ENCODE results near the gene ELOB. TPM values are rescaled to one million over a fixed set of nuclear protein-coding genes. Genes with fewer than 3 reads are reported as not detected.

The ELOB gene
- total RNA-seq (349 TPM), polyA plus RNA-seq (287 TPM)
- long read RNA-seq, donor 1, transcript ELOB-203 (4 exons, 991 nt): minor isoform, 9 of 53 reads
- long read RNA-seq, donor 1, transcript ELOB-202 (3 exons, 997 nt): major isoform, 10 of 53 reads
- long read RNA-seq, donor 1, partial matches to known transcripts: 27 of 53 reads
- long read RNA-seq, donor 1, other reads (novel, unspliced or antisense): 7 of 53 reads
- long read RNA-seq, donor 2: 0 reads
- long read RNA-seq, donor 3, transcript ELOB-202 (3 exons, 997 nt): minor isoform, 201 of 518 reads
- long read RNA-seq, donor 3, transcript ELOB-203 (4 exons, 991 nt): major isoform, 288 of 518 reads
- long read RNA-seq, donor 3, partial matches to known transcripts: 24 of 518 reads
- long read RNA-seq, donor 3, other reads (novel, unspliced or antisense): 0 of 518 reads
- long read RNA-seq, donor 4, transcript ELOB-203 (4 exons, 991 nt): major isoform, 83 of 162 reads
- long read RNA-seq, donor 4, transcript ELOB-202 (3 exons, 997 nt): minor isoform, 70 of 162 reads
- long read RNA-seq, donor 4, partial matches to known transcripts: 5 of 162 reads
- long read RNA-seq, donor 4, other reads (novel, unspliced or antisense): 0 of 162 reads
- long read RNA-seq, donor 5, transcript ELOB-205 (3 exons, 331 nt): minor isoform, 5 of 664 reads
- long read RNA-seq, donor 5, transcript ELOB-202 (3 exons, 997 nt): minor isoform, 248 of 664 reads
- long read RNA-seq, donor 5, transcript ELOB-203 (4 exons, 991 nt): major isoform, 362 of 664 reads
- long read RNA-seq, donor 5, partial matches to known transcripts: 40 of 664 reads
- long read RNA-seq, donor 5, other reads (novel, unspliced or antisense): 7 of 664 reads
- long read RNA-seq, donor 6, transcript ELOB-202 (3 exons, 997 nt): major isoform, 104 of 209 reads
- long read RNA-seq, donor 6, transcript ELOB-203 (4 exons, 991 nt): minor isoform, 98 of 209 reads
- long read RNA-seq, donor 6, partial matches to known transcripts: 5 of 209 reads
- long read RNA-seq, donor 6, other reads (novel, unspliced or antisense): 0 of 209 reads
- long read RNA-seq, donor 7, transcript ELOB-203 (4 exons, 991 nt): major isoform, 144 of 271 reads
- long read RNA-seq, donor 7, transcript ELOB-202 (3 exons, 997 nt): minor isoform, 117 of 271 reads
- long read RNA-seq, donor 7, partial matches to known transcripts: 6 of 271 reads
- long read RNA-seq, donor 7, other reads (novel, unspliced or antisense): 0 of 271 reads
- long read RNA-seq, donor 8, transcript ELOB-203 (4 exons, 991 nt): major isoform, 54 of 97 reads
- long read RNA-seq, donor 8, transcript ELOB-202 (3 exons, 997 nt): minor isoform, 43 of 97 reads
- long read RNA-seq, donor 8, partial matches to known transcripts: 0 of 97 reads
- long read RNA-seq, donor 8, other reads (novel, unspliced or antisense): 0 of 97 reads
- long read RNA-seq, donor 9, transcript ELOB-203 (4 exons, 991 nt): major isoform, 127 of 209 reads
- long read RNA-seq, donor 9, transcript ELOB-205 (3 exons, 331 nt): minor isoform, 5 of 209 reads
- long read RNA-seq, donor 9, transcript ELOB-202 (3 exons, 997 nt): minor isoform, 76 of 209 reads
- long read RNA-seq, donor 9, partial matches to known transcripts: 0 of 209 reads
- long read RNA-seq, donor 9, other reads (novel, unspliced or antisense): 0 of 209 reads
- long read RNA-seq, donor 10, transcript ELOB-203 (4 exons, 991 nt): major isoform, 162 of 270 reads
- long read RNA-seq, donor 10, transcript ELOB-202 (3 exons, 997 nt): minor isoform, 104 of 270 reads
- long read RNA-seq, donor 10, partial matches to known transcripts: 0 of 270 reads
- long read RNA-seq, donor 10, other reads (novel, unspliced or antisense): 0 of 270 reads

DNA sequence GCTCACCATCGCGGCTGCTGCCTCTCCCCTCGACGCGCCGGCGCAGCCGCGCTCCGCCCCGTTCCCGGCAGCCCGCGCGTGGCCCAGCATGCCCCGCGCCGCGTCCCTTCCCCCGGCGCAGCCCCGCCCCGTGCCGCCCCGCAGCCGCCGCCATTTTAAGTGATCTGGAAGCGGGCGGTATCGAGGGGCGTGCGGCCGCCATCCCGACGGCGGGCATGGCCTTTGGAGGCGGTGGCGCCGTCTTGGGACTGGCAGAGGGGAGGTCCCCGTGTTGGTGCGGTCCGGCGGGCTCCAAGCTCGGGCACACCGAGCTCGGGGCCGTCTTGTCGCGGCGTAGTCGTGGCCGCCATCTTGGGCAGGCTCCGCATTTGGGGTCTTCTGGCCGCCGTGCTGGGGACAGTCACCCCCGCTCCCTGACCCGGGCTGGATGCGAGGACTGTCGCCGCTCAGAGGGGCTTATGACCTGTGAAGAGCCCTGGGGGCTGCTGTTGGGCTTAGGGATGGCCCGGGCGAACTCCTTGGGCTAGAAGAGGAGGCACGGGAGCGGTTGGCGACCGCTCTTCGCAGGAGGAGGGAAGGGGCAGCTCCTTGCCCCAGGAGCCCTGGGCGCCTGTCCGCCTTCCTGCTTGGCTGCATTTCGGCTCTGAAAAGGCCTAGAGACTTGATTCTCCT, at the start of gene ELOB:
TSS of gene ELOB (minus strand) at position 50 of the 672 bp plus-strand sequence. CDS start at position 9, 41 bp downstream.
- Histone ChIP-seq H3K36me3 (ENCODE audit: control insufficient read depth in 2 of 2, insufficient read depth in 2 of 2, low read length in 1 of 2) (peaks cover 20 to 28% of the 10 kb centered on the region in 2 donors), H3K4me1 (ENCODE audit: control insufficient read depth in 2 of 2, insufficient read depth in 2 of 2, low read length in 2 of 2) (peaks cover 19 to 25% of the 10 kb centered on the region in 2 donors)
- peak; percentile 54 to 95 (median 83) for DNase-seq (ENCODE audit: low read depth in 6 of 9, low spot score in 9 of 9)

DNA sequence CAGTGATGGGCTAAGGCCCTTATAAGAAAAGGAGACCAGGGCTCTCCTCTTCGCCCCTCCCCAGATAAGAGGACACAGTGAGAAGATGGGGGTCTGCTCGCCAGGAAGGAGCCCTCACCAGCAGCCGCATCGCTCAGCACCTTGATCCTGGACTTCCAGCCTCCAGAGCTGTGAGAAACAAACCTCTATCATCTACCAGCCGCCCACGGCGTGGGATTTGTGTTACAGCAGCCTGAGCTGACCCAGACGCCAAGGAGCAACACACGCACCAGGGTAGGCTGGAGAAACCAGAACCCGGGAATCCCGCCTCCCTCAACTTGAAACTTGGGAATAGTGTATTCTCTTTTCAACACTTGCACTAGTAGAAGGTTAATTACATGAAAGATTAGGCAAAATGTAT, 48.8 kb upstream of the ELOB start:
- Histone ChIP-seq H3K36me3 (ENCODE audit: control insufficient read depth in 2 of 2, insufficient read depth in 2 of 2, low read length in 1 of 2) (no peaks in the 10 kb centered on the region), H3K4me1 (ENCODE audit: control insufficient read depth in 2 of 2, insufficient read depth in 2 of 2, low read length in 2 of 2) (peaks cover 0 to 5% of the 10 kb centered on the region in 2 donors), H3K27me3 (ENCODE audit: control insufficient read depth in 2 of 2, insufficient read depth in 1 of 2, low read length in 1 of 2) (peaks cover 0 to 13% of the 10 kb centered on the region in 2 donors), H3K4me3 (ENCODE audit: low read length in 2 of 2) (no peak overlapping the region), H3K27ac (ENCODE audit: low read depth in 1 of 2, low read length in 1 of 2) (no peak overlapping the region), H3K9me3 (ENCODE audit: control insufficient read depth in 2 of 2, insufficient read depth in 1 of 2, low read length in 1 of 2) (no peaks in the 10 kb centered on the region)
- DNase-seq (ENCODE audit: low read depth in 6 of 9, low spot score in 9 of 9): no peak
- 96% methylated on average over 11 of the region's 11 CpGs for WGBS

More for the DNA sequence above, at the start of gene ELOB:
- no peaks in the 10 kb centered on the region for H3K27me3 ChIP-seq (ENCODE audit: control insufficient read depth in 2 of 2, insufficient read depth in 1 of 2, low read length in 1 of 2)
- whole genome bisulfite sequencing: under 1% methylated on average over 70 of the region's 70 CpGs
- H3K4me3 ChIP-seq (ENCODE audit: low read length in 2 of 2): peak within 1 kb of the TSS; percentile 60 to 98
- H3K9me3 ChIP-seq (ENCODE audit: control insufficient read depth in 2 of 2, insufficient read depth in 1 of 2, low read length in 1 of 2): peaks cover 0 to 13% of the 10 kb centered on the region in 2 donors
- peak within 1 kb of the TSS; percentile 95 to 99 for H3K27ac ChIP-seq (ENCODE audit: low read depth in 1 of 2, low read length in 1 of 2)

- Histone ChIP-seq H3K27me3 (ENCODE audit: control insufficient read depth in 2 of 2, insufficient read depth in 1 of 2, low read length in 1 of 2) (peaks cover 0 to 13% of the 10 kb centered on the region in 2 donors), H3K9me3 (ENCODE audit: control insufficient read depth in 2 of 2, insufficient read depth in 1 of 2, low read length in 1 of 2) (no peaks in the 10 kb centered on the region)
- DNase-seq (ENCODE audit: low read depth in 6 of 9, low spot score in 9 of 9): no peak
Observed at GRCh38 chr16:2825049-2825742, 48.1 kb upstream of the ELOB start.

GRCh38 chr16:2824626-2825025, 47.5 kb upstream of the ELOB start:
- H3K27ac ChIP-seq (ENCODE audit: low read depth in 1 of 2, low read length in 1 of 2): no peak overlapping the region
- H3K27me3 ChIP-seq (ENCODE audit: control insufficient read depth in 2 of 2, insufficient read depth in 1 of 2, low read length in 1 of 2): peaks cover 0 to 13% of the 10 kb centered on the region in 2 donors
- DNase-seq (ENCODE audit: low read depth in 6 of 9, low spot score in 9 of 9): no peak
- no peak overlapping the region for H3K4me3 ChIP-seq (ENCODE audit: low read length in 2 of 2)
- H3K36me3 ChIP-seq (ENCODE audit: control insufficient read depth in 2 of 2, insufficient read depth in 2 of 2, low read length in 1 of 2): no peaks in the 10 kb centered on the region
- WGBS: 93% methylated on average over 10 of the region's 10 CpGs
- no peaks in the 10 kb centered on the region for H3K4me1 ChIP-seq (ENCODE audit: control insufficient read depth in 2 of 2, insufficient read depth in 2 of 2, low read length in 2 of 2)
- H3K9me3 ChIP-seq (ENCODE audit: control insufficient read depth in 2 of 2, insufficient read depth in 1 of 2, low read length in 1 of 2): no peaks in the 10 kb centered on the region

More at GRCh38 chr16:2825049-2825742, 48.1 kb upstream of the ELOB start:
- Histone ChIP-seq H3K4me3 (ENCODE audit: low read length in 2 of 2) (no peak overlapping the region), H3K36me3 (ENCODE audit: control insufficient read depth in 2 of 2, insufficient read depth in 2 of 2, low read length in 1 of 2) (no peaks in the 10 kb centered on the region), H3K27ac (ENCODE audit: low read depth in 1 of 2, low read length in 1 of 2) (no peak overlapping the region), H3K4me1 (ENCODE audit: control insufficient read depth in 2 of 2, insufficient read depth in 2 of 2, low read length in 2 of 2) (peaks cover 0 to 5% of the 10 kb centered on the region in 2 donors)
- 87% methylated on average over 26 of the region's 26 CpGs for WGBS

GRCh38 chr16:2822496-2822895, 45.4 kb upstream of the ELOB start:
- no peak overlapping the region for H3K4me3 ChIP-seq (ENCODE audit: low read length in 2 of 2)
- peaks cover 3 to 15% of the 10 kb centered on the region in 2 donors for H3K27me3 ChIP-seq (ENCODE audit: control insufficient read depth in 2 of 2, insufficient read depth in 1 of 2, low read length in 1 of 2)
- no peaks in the 10 kb centered on the region for H3K4me1 ChIP-seq (ENCODE audit: control insufficient read depth in 2 of 2, insufficient read depth in 2 of 2, low read length in 2 of 2)
- 82% methylated on average over 4 of the region's 4 CpGs for WGBS
- no peaks in the 10 kb centered on the region for H3K9me3 ChIP-seq (ENCODE audit: control insufficient read depth in 2 of 2, insufficient read depth in 1 of 2, low read length in 1 of 2)
- DNase-seq (ENCODE audit: low read depth in 6 of 9, low spot score in 9 of 9): no peak
- H3K36me3 ChIP-seq (ENCODE audit: control insufficient read depth in 2 of 2, insufficient read depth in 2 of 2, low read length in 1 of 2): no peaks in the 10 kb centered on the region
- no peak overlapping the region for H3K27ac ChIP-seq (ENCODE audit: low read depth in 1 of 2, low read length in 1 of 2)

- DNase-seq (ENCODE audit: low read depth in 6 of 9, low spot score in 9 of 9): no peak
- H3K9me3 ChIP-seq (ENCODE audit: control insufficient read depth in 2 of 2, insufficient read depth in 1 of 2, low read length in 1 of 2): no peaks in the 10 kb centered on the region
- 81% methylated on average over 8 of the region's 8 CpGs for WGBS
- no peak overlapping the region for H3K27ac ChIP-seq (ENCODE audit: low read depth in 1 of 2, low read length in 1 of 2)
- no peak overlapping the region for H3K4me3 ChIP-seq (ENCODE audit: low read length in 2 of 2)
- no peaks in the 10 kb centered on the region for H3K4me1 ChIP-seq (ENCODE audit: control insufficient read depth in 2 of 2, insufficient read depth in 2 of 2, low read length in 2 of 2)
- H3K27me3 ChIP-seq (ENCODE audit: control insufficient read depth in 2 of 2, insufficient read depth in 1 of 2, low read length in 1 of 2): peaks cover 3 to 15% of the 10 kb centered on the region in 2 donors
- H3K36me3 ChIP-seq (ENCODE audit: control insufficient read depth in 2 of 2, insufficient read depth in 2 of 2, low read length in 1 of 2): no peaks in the 10 kb centered on the region
Observed at GRCh38 chr16:2822158-2822495, 45.0 kb upstream of the ELOB start.

DNA sequence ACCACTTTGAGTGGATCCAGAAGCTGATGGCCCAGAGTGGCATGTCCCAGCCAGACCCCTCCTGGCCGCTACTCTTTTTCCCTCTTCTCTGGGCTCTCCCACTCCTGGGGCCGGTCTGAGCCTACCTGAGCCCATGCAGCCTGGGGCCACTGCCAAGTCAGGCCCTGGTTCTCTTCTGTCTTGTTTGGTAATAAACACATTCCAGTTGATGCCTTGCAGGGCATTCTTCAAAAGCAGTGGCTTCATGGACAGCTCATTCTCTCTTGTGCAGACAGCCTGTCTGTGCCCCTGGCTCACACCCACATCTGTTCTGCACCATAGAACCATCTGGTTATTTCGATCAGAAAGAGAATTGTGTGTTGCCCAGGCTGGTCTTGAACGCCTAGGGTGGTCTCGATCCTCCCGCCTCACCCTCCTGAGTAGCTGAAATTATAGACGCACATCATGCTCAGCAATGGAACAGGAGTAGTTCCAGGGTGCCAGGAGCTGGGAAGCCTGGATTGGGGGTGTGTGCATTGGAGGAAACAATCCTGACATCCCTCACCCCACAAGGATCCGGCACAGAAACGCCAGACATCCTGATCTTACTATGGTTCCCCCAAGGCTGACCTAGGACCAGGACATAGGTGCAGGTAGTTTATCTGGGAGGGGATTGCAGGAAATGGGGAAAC, 44.5 kb upstream of the ELOB start:
- H3K27ac ChIP-seq (ENCODE audit: low read depth in 1 of 2, low read length in 1 of 2): no peak overlapping the region
- H3K4me1 ChIP-seq (ENCODE audit: control insufficient read depth in 2 of 2, insufficient read depth in 2 of 2, low read length in 2 of 2): no peaks in the 10 kb centered on the region
- no peak for DNase-seq (ENCODE audit: low read depth in 6 of 9, low spot score in 9 of 9)
- 89% methylated on average over 9 of the region's 9 CpGs for WGBS
- H3K9me3 ChIP-seq (ENCODE audit: control insufficient read depth in 2 of 2, insufficient read depth in 1 of 2, low read length in 1 of 2): no peaks in the 10 kb centered on the region
- peaks cover 3 to 15% of the 10 kb centered on the region in 2 donors for H3K27me3 ChIP-seq (ENCODE audit: control insufficient read depth in 2 of 2, insufficient read depth in 1 of 2, low read length in 1 of 2)
- no peaks in the 10 kb centered on the region for H3K36me3 ChIP-seq (ENCODE audit: control insufficient read depth in 2 of 2, insufficient read depth in 2 of 2, low read length in 1 of 2)
- no peak overlapping the region for H3K4me3 ChIP-seq (ENCODE audit: low read length in 2 of 2)

Measured in thymus (tissue), 14 donors.